MV-4-11 (cell line): ENCODE measurements around the gene HM13.
A peak's percentile ranks its signal among the peaks of the same experiment; 100 is the strongest.
"Not testable (repeated sequence)": the region's sequence is repeated elsewhere in the genome, so short reads cannot be mapped to it uniquely, and the experiment has no call there.

Source experiments
- DNase-seq: peaks from one replicate; lab custom pipeline; 2025; lab: John Stamatoyannopoulos, UW

Gene HM13

DNA sequence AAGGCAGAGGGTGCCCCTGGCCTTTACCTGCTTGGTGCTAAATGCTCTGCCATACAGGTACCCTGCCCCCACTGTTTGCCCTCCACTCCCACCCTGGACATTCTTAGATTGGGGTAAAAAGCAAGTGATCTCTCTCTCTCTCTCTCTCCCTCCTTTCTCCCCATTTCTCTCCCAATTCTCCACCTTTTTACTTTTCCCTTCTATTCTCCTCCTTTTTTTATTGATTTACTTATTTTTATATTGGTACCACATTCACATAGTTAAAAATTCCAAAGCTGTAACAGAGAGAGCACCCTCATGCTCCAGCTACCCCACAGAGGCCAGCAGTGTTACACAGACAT, 53.1 kb downstream of the HM13 start:
- DNase-seq, result no peak

DNA sequence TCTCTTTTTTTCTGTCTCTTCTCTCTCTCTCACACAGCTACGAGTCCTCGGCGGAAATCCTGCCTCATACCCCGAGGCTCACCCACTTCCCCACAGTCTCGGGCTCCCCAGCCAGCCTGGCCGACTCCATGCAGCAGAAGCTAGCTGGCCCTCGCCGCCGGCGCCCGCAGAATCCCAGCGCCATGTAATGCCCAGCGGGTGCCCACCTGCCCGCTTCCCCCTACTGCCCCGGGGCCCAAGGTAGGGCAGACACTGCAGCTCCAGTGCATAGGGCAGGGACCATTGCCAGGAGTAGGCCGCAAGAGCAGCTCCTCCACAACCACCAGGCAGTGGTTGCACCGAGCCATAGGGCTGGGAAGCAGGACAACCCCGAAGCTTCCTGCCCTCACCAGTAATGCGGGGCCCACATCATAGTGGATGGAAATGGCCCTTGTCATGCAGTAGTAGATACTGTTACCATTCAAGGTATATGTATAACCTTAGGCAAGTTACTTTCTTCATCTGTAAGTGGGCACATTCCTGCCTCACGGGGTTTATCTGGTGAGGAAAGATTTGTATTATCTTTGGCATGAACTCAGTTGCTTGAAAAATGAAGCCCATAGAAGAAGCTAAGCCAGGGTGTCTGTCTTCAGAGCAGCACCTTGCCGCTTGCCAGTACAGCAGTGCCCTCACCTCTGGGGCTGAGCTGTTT, 53.9 kb downstream of the HM13 start:
- no peak for DNase-seq

DNA sequence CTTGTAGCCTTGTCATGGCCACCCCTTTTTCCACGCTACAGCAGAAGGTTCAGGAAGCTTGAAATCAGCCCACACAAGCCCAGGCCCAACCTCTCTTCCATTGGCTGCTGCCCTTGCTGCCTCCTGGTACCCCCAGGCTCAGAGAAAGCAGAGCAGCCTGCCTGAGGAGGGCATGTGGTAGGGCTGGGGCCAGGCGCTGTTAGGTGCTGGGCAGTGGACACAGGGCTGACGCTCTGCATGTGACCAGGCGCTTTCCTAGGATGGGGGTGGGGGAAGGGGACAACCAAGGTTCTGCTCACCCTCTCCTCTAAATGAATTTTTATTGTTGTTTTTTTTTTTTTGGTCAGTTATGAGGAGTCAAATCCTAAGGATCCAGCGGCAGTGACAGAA, 54.5 kb downstream of the HM13 start:
- no peak for DNase-seq

DNA sequence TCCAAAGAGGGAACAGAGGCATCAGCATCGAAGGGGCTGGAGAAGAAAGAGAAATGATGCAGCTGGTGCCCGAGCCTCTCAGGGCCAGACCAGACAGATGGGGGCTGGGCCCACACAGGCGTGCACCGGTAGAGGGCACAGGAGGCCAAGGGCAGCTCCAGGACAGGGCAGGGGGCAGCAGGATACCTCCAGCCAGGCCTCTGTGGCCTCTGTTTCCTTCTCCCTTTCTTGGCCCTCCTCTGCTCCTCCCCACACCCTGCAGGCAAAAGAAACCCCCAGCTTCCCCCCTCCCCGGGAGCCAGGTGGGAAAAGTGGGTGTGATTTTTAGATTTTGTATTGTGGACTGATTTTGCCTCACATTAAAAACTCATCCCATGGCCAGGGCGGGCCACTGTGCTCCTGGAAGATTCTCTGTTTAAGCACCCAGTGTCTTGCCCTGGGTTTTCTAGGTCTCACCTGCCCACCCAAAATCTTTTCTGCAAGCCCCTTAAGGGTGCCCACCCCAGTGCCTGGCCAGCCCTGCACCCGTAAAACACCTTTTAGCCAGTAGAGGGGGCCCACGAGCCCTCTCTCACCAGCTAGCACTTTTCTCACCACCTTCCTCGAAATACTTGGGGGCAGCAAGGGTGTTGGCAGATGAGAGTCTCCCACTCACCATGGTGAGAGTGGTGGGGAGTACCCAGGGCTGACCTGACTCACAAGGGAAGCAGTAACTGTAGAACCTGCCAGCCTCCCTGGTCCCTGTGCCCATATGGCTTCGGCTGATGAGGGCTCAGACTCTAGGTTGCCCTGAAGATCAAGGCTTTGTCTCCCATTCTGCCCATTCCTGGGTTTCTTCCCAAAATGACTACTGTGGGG, 55.1 kb downstream of the HM13 start:
- DNase-seq, result peak; percentile 12

DNA sequence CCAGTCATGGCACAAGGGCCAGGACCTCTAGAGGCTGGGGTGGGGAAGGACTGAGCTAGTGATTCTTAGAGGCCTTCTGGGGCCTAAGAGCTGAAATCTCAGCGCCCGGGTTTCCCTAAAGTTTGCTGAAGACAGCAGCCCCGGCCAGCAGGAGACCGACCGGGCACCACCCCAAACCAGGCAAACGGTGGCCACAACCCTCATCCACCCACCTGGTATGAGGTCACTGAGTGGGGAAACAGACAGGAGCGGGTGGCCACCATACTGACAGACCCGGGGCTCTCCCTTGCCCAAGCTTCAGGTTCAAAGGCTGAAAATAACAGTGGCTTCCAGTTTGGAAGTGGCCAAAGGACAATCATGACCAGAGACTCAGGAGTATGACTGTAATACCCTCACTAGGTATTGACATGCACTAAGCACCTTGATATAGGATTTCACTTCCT, 55.8 kb downstream of the HM13 start:
- no peak for DNase-seq

DNA sequence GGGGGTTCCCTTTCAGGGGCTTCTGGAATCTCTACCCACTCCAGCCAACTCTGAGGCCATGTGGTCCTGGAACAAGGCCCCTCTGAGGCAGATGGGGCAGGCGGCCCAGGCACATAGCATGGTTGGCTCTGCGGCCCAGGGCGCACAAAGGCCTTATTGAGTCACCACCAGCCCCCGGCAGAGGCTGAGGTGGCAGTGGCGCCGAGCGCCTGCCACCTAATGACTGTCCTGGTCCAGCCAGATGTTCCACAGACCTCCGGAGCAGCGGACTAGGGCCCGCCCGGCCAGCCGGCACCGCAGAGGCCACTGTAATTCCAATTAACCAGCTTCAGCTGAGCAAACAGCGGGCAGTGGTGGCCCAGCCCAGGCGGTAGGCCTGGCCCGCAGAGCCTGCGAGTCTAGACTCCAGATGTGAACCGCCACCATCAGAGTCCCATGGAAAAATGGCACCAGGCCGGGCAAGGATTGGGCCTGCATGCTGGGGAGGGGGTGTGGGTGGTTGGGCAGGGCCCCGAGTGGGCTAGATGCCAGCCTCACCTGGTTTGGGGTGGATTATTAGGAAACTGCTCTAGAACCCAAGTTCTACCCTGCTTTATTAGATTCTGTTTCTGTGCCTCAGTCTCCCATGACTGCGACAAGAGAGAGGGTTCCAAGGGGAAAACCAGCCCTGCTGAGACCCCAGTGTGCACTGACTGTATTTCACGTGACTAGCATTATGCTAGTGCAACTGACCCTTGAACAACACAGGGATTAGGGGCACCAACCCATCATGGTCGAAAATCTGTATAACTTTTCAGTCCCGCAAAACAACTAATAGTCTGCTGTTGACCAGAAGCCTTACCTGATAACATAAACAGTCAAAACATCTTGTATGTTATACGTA, 56.7 kb downstream of the HM13 start:
- DNase-seq, result no peak

DNA sequence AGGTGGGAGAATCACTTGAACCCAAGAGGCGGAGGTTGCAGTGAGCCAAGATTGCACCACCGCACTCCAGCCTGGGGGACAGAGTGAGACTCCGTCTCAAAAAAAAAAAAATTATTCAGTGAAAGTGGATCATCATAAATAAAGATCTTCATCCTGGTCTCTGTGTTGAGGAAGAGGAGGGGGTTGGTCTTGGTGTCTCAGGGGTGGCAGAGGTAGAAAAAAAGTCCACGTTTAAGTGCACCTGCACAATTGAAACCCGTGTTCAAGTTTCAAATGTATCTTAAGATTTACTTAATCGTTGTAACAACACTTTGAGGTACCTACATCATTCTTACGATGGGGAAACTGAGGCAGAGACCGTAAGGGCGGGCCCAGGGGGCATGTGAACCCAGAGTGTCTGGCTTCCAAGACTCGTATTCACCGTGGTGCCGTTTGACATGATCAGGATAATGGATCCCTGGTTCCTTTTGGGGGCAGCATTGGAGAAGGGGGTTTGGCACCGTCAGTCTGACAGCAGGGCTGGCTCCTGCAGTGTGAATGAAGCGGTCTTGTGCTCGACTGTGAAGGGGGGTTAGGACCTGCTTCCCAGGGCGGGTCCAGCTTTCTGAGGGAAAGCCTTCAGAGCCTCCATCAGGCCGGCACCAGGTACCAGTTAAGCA, 57.9 kb downstream of the HM13 start:
- no peak for DNase-seq

DNA sequence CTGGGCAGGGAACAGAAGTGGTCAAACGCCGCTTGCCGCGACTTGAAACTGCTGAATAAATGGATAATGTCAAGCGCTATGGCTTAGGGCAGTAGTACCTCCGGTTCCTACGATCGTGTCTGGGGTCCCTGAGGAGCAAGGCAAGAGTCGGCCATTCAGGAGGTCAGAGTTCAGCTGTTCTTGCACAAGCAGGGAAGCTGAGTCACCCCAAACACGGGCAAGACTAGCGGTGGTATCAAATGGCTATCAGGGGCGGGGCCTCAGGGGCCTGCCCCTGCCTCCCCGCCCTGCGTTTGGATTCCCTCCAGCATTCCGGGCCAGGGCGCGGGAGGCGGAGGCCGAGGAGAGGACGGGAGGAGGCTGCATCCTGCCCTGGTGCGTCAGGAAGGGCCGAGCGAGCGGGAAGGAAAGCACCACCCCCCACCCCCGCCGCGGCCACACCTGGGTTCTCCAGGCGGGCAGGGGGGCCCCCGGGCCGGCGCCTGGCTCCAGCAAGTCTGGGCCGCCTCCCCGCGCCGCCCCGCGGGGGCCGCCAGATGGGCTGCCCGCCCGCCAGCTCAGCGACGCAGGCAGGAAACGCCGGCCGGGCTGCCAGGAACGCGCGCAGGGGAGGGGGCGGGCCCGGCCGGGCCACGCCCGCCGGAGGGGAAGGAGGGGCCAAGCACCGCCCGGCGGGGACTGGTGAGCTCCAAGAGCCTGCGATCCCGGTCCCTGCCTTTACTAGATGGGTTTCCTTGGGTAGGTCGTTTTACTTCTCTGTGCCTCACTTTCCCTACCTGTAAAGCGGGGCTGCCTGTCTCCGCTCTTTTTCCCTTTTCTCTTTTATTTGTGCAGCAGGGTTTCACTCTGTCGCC, 58.7 kb downstream of the HM13 start:
- DNase-seq, result peak; percentile 94

DNA sequence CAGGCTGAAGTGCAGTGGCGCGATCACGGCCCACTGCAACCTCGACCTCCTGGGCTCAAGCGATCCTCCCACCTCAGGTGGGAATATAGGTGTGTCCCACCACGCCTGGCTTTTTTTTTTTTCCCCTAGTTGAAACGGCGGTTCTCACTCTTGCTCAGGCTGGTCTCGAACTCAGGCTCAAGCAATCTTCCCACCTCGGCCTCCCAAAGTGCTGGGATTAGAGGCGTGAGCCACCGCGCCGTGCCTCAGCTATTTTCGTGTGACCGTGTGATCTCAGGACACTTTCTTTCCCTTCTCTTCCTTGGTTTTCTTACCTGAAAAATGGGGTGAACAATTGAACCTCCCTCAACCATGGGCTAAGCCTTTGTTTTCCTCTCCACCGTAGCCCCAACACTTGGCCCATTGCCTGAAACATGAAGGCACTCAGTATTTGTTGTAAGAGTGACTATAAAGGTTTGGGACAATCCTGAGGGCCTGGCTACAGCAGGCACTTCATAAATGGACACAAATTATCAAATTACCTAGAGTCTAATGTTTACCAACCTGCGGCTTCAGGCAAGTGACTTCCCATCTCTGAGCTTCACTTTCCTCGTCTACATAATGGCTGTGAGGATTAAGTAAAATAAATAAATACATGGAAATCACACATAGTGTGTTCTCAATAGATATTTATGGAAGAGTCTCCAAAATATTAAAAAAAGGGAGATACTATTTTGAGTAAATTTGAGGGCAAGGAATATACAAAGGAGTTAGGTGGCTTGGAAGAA, 59.5 kb downstream of the HM13 start:
- DNase-seq, result no peak

DNA sequence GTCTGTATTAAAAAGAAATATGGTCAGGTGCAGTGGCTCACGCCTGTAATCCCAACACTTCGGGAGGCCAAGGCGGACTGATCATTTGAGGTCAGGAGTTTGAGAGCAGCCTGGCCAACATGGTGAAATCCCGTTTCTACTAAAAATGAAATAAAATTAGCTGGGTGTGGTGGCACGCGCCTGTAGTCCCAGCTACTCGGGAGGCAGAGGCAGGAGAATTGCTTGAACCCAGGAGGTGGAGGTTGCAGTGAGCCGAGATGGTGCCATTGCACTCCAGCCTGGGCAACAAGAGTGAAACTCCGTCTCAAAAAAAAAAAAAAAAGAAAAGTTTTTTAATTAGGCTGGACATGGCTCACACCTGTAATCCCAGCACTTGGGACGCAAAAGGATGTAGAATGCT, 60.7 kb downstream of the HM13 start:
- DNase-seq, result not testable (repeated sequence)

DNA sequence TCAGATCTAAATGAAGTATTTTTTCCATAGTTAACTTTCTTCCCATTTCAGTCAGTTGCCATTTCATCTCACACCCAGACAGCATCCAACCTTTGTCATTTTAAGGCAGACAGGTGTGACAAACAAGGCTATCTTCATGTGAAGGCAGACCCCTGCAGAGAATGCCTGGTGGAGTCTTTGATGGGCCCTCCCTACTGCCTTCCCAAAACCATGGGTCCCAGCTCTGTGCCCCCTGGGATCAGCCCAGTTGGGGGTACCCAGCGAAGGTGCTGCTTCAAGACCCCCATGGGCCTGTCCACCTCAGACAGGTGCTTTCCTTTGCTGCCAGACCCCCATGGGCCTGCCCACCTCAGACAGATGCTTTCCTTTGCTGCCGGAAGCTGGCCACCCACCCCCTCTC, 62.5 kb downstream of the HM13 start:
- no peak for DNase-seq

DNA sequence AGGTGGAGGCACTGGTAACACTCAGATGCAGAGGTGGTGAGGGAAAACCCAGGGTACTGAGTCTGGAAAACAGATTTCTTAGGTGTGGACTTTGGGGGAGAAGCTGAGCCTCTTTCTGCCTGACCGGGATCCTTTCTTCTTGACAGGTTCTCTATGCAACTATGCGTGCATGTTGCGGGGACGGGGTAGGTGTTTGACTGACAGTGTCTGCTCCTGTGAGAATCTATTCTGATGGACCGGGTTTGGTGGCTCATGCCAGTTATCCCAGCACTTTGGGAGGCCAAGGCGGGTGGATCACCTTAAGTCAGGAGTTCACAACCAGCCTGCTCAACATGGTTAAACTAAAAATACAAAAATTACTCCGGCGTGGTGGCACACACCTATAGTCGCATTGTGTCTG, 63.0 kb downstream of the HM13 start:
- no peak for DNase-seq

DNA sequence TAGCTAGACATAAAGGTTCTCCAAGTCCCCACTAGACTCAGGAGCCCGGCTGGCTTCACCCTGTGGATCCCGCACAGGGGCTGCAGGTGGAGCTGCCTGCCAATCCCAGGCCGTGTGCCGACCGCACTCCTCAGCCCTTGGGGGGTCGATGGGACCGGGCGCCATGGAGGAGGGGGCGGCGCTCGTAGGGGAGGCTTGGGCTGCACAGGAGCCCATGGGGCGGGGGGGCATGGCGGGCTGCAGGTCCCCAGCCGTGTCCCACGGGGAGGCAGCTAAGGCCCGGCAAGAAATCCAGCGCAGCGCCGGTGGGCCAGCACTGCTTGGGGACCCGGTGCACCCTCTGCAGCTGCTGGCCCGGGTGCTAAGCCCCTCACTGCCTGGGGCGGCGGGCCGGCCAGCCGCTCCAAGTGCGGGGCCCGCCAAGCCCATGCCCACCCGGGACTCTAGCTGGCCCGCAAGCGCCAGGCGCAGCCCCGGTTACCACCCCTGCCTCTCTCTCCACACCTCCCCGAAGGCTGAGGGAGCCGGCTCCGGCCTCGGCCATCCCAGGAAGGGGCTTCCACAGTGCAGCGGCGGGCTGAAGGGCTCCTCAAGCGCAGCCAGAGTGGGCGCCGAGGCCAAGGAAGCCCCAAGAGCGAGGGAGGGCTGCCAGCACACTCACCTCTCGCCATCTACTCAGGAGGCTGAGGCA, 64.4 kb downstream of the HM13 start:
- DNase-seq, result no peak

DNA sequence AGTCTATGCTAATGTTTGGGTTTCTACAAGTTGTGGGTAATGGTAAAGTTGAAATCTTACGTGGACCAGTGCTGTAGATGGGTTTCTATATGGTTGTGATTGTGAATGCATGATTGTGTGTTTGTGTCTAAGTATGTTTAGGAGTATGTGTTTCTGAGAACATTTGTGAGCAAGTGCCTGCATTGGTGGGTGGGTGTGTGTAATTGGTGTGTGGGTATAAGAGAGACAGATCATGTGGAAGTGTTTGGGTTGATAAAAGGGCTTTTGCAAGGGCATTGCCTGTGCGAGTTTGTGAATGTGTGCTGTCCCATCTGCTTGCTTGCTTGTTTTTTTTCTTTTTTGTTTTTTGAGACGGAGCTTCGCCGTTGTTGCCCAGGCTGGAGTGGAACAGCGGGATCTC, 65.0 kb downstream of the HM13 start:
- DNase-seq, result no peak

DNA sequence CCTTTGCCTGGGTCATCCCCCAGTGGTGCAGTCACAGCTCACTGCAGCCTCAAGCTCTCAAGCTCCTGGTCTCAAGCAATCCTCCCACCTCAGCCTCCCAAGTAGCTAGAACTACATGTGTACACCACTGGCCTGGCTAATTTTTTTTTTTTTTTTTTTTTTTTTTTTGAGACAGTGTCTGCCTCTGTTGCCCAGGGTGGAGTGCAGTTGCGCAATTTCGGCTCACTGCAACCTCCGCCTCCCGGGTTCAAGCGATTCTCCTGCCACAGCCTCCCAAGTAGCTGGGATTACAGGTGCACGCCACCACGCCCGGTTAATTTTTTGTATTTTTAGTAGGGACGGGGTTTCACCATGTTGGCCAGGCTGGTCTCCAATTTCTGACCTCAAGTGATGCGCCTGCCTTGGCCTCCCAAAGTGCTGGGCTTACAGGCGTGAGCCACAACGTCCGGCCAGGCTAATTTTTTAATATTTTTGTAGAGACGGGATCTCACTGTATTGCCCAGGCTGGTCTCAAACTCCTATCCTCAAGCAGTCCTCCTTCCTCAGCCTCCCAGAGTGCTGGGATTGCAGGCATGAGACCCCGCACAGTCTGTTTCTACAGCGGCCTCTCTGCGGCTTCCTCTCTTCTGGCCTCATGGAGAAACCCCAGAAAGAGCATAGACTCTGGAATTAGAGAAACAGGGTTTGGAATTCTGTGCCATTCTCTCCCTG, 65.9 kb downstream of the HM13 start:
- not testable (repeated sequence) for DNase-seq

DNA sequence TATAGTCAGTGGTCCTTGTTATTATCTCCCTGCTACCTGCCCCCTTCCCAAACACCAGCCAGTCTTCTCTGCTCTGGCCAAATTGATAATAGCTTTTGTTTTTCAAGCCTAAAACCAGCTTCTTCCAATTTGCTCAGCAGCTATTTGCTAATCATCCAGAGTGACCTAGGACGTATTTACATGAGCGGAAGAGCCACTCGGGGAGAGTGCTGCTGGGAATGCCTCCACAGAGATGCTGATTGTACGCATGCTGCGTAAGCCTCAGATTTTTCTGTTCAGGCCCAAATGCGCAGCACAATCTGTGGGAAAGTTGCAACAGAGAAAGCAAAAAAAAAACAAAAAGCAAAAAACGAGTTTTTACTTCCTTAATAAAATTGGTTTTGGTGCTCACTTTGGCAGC, 66.5 kb downstream of the HM13 start:
- DNase-seq, result no peak

DNA sequence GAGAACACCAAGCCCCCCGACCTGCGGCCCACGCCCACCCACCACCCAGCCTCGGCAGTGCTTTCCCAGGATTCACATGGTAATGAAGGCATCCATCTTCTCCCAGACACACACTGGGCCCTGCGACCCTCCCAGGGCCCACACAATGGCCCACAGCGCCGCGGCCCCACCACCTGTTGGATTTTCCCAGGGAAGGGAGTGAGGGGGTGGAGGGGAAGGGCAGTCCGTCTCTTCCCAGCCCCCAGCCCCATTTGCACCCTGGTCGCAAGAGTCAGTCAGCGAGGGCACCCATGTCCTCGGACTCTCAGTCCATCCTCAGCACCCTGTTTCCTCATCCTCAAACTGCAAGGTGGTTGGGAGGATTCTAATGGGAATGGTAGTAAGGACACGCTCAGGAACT, 67.1 kb downstream of the HM13 start:
- DNase-seq, result no peak

DNA sequence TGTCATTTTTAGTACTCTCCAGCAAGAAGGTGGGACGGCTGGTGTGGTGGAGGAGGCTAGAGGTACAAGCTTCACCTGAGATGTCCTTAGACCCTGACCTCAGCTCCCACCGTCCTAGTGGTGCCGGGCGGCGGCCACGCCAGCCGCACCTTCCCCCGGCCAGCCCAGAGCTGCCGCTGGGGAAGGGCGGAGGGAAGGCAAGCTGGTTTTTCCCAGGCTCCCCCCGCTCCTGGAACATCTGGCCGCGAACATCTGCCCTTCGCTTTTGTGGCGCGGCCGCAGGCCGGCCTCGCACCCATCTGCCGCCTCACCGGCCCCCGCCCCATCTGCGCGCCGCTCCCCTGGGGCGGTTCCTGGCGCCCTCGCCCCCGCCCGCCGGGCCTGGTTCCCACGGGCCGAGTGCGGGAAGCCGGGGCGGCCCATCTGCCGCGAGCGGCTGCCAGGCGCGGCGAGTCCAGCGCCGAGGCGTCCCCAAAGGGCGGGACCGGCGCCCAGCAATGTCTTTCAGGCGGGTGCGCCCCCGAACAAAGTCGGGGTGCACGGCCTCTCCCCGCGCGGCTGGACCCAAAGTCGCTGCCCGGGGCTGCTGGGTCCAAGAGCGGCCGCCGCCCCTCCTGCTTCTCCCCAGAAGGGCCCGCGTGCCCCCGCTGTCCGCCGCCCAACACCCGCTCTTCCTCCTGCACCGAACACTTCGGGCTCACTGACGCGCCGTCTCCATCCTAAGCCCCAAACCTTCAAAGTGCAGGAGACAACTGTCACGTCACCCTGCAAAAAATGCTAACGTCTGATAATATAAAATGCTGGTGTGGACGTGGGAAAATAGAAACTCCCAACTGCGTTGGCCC, 73.5 kb downstream of the HM13 start:
- DNase-seq, result peak; percentile 17
